A673 (cell line): ENCODE results near the gene CXCR5. TPM values are rescaled to one million over a fixed set of nuclear protein-coding genes. Genes with fewer than 3 reads are reported as not detected.

Experiments
- BruUV-seq: library from RNA; stranded (reverse); fragments of 400-500 nt; replicated peaks from 2 replicates; lab custom pipeline; 2021; lab: Mats Ljungman, UMichigan
- CTCF ChIA-PET: fragments of 300-600 bp; sonication (Branson Sonifier 250); formaldehyde crosslinking; loops from one replicate; lab custom pipeline; 2022; ENCODE audit warnings: antibody characterized with exemption; lab: Charles Lee
- POLR2A ChIA-PET: fragments of 300-600 bp; sonication (Branson Sonifier 250); formaldehyde crosslinking; loops from one replicate; lab custom pipeline; 2022; ENCODE audit warnings: antibody characterized with exemption; ENCODE audit not compliant: low non-redundant PET; lab: Charles Lee
- DNase-seq: peaks from one replicate; pipeline ENCODE4 v3.0.0-alpha.2; 2015; ENCODE audit warnings: low spot score
- H3K27ac ChIP-seq: fragments of 200-600 bp; sonication (generic); 2 replicates; pipeline ENCODE4 v1.5.1; 2016; ENCODE audit warnings: mixed run types, low read depth, mild to moderate bottlenecking, mixed read lengths, antibody characterized with exemption, low read length; ENCODE audit not compliant: poor library complexity, severe bottlenecking
- H3K27me3 ChIP-seq: fragments of 200-600 bp; sonication (generic); replicated peaks from 2 replicates; pipeline ENCODE4 v1.6.1; 2017; ENCODE audit warnings: mixed run types, low read depth, mild to moderate bottlenecking, mixed read lengths, antibody characterized with exemption, low read length; ENCODE audit not compliant: insufficient read depth, poor library complexity
- H3K36me3 ChIP-seq: fragments of 200-600 bp; sonication (generic); 2 replicates; pipeline ENCODE4 v1.6.1; 2016; ENCODE audit warnings: mixed run types, mild to moderate bottlenecking, mixed read lengths, antibody characterized with exemption, low read length; ENCODE audit not compliant: insufficient read depth, poor library complexity, severe bottlenecking
- H3K4me1 ChIP-seq: fragments of 200-600 bp; sonication (generic); 2 replicates; pipeline ENCODE4 v1.6.1; 2017; ENCODE audit warnings: mixed run types, mild to moderate bottlenecking, mixed read lengths, antibody characterized with exemption, low read length; ENCODE audit not compliant: insufficient read depth, poor library complexity, severe bottlenecking
- H3K4me3 ChIP-seq: fragments of 200-600 bp; sonication (generic); 2 replicates; pipeline ENCODE4 v1.5.1; 2016; ENCODE audit warnings: low read depth, mixed run types, mild to moderate bottlenecking, mixed read lengths, low read length; ENCODE audit not compliant: poor library complexity, severe bottlenecking
- H3K9me3 ChIP-seq: fragments of 200-600 bp; sonication (generic); 2 replicates; pipeline ENCODE4 v1.6.1; 2016; ENCODE audit warnings: mixed run types, low read depth, mild to moderate bottlenecking, mixed read lengths, antibody characterized with exemption, low read length; ENCODE audit not compliant: poor library complexity, severe bottlenecking
- CTCF ChIP-seq: fragments of 300-800, 200-600 bp; sonication (generic); conservative IDR thresholded peaks from 2 replicates; pipeline ENCODE4 v1.5.1; 2017; ENCODE audit warnings: low read depth, mild to moderate bottlenecking, antibody characterized with exemption, low read length, moderate library complexity, mixed read lengths
- EZH2 ChIP-seq: fragments of 200-600 bp; sonication (generic); IDR thresholded peaks from 2 replicates; pipeline ENCODE4 v1.6.1; 2017; ENCODE audit warnings: borderline replicate concordance, low read depth, mild to moderate bottlenecking, mixed read lengths, antibody characterized with exemption, low read length; ENCODE audit not compliant: poor library complexity, severe bottlenecking
- intact Hi-C: fragments of 100-400 bp; cut with micrococcal nuclease; formaldehyde crosslinking; loops from one replicate; pipeline ENCODE4 v1.10.0; 2022; ENCODE audit not compliant: unreplicated experiment
- total RNA-seq: library from RNA; stranded (reverse); gene quantifications from 2 replicates; pipeline ENCODE4 v1.2.3, GENCODE V29; 2021

CXCR5 gene
- total RNA-seq, 1 experiment from 2014 or later: not detected

DNA sequence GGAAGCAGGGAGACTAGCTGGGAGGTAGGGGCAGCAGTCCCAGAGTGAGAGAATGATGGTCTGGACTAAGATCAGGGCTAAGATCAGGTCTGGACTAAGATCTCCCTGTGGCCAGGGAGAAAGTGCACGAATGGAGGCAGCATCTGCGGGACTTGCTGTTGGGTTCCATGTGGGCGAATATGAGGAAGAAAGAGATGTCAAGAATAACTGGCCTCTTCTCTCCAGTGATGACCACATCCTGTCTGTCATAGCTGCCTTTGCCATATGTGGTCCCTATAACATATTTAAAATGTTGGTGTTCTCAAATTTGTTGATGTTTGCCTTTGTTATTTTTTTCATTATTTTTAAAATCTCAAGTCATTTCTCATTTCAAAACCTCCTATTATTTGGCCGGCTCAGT lies 27.4 kb upstream of the CXCR5 start:
- ChIA-PET POLR2A (no interaction called here), CTCF (no interaction called here)
- Histone ChIP-seq H3K9me3 (no peaks in the 10 kb centered on the region), H3K36me3 (no peaks in the 10 kb centered on the region), H3K27ac (no peak overlapping the region), H3K4me1 (no peaks in the 10 kb centered on the region), H3K27me3 (no peaks in the 10 kb centered on the region), H3K4me3 (no peak overlapping the region)
- TF ChIP-seq CTCF (no peak), EZH2 (no peak)
- no peak for DNase-seq
- intact Hi-C loops: no loop called here
- BruUV-seq: no TSS peak

- H3K4me3 ChIP-seq: no peak overlapping the region
- DNase-seq: no peak
- H3K4me1 ChIP-seq: no peaks in the 10 kb centered on the region
- POLR2A ChIA-PET: no interaction called here
- TF ChIP-seq CTCF: no peak
- TF ChIP-seq EZH2: no peak
- CTCF ChIA-PET: no interaction called here
- H3K9me3 ChIP-seq: no peaks in the 10 kb centered on the region
- no peak overlapping the region for H3K27ac ChIP-seq
- intact Hi-C loops: no loop called here
- BruUV-seq: no TSS peak
- no peaks in the 10 kb centered on the region for H3K36me3 ChIP-seq
- H3K27me3 ChIP-seq: no peaks in the 10 kb centered on the region
Observed at GRCh38 chr11:118857385-118857784, 26.3 kb upstream of the CXCR5 start.

- intact Hi-C loops: no loop called here
- CTCF ChIA-PET: no interaction called here
- Histone ChIP-seq H3K27ac (no peak overlapping the region), H3K4me1 (no peaks in the 10 kb centered on the region), H3K27me3 (no peaks in the 10 kb centered on the region), H3K9me3 (no peaks in the 10 kb centered on the region), H3K36me3 (no peaks in the 10 kb centered on the region), H3K4me3 (no peak overlapping the region)
- POLR2A ChIA-PET: no interaction called here
- TF ChIP-seq EZH2 (no peak), CTCF (no peak)
- BruUV-seq: no TSS peak
- DNase-seq: no peak
Observed at GRCh38 chr11:118859973-118860372, 23.7 kb upstream of the CXCR5 start.
